ENCODE measurements around the gene NUP62.
A peak's percentile ranks its signal among the peaks of the same experiment; 100 is the strongest.

The NUP62 gene

GRCh38 chr19:49951806-49952478, 22.6 kb upstream of the NUP62 start:
- no peak for DNase-seq

- no peak for DNase-seq
These were observed 21.7 kb upstream of the NUP62 start for GRCh38 chr19:49950956-49951526.

GRCh38 chr19:49950590-49950948, 21.3 kb upstream of the NUP62 start:
- DNase-seq = no peak

- no peak for DNase-seq
These were observed 20.7 kb upstream of the NUP62 start for GRCh38 chr19:49949742-49950589.

- DNase-seq = no peak
These were observed 17.1 kb upstream of the NUP62 start for GRCh38 chr19:49946415-49946814.

- peak; percentile 22 to 75 (median 55) for DNase-seq
These were observed 15.3 kb upstream of the NUP62 start for GRCh38 chr19:49944567-49944966.

GRCh38 chr19:49940482-49940791, 11.1 kb upstream of the NUP62 start:
- DNase-seq = no peak

- peak in 1 of 4 experiments; percentile 25 for DNase-seq
These were observed 10.6 kb upstream of the NUP62 start for GRCh38 chr19:49939721-49940481.

GRCh38 chr19:49938662-49939061, 9.4 kb upstream of the NUP62 start:
- DNase-seq = no peak

GRCh38 chr19:49937750-49938381, 8.6 kb upstream of the NUP62 start:
- DNase-seq = peak; percentile 80 to 91 (median 90)

- no peak for DNase-seq
These were observed 7.2 kb upstream of the NUP62 start for GRCh38 chr19:49936549-49936948.

- DNase-seq = peak in 1 of 4 experiments; percentile 5
These were observed 4.3 kb upstream of the NUP62 start for GRCh38 chr19:49933643-49934042.

- DNase-seq = peak in 1 of 4 experiments; percentile 2
These were observed 3.4 kb upstream of the NUP62 start for GRCh38 chr19:49932731-49933131.

- no peak for DNase-seq
These were observed 2.7 kb upstream of the NUP62 start for GRCh38 chr19:49932041-49932451.

GRCh38 chr19:49931293-49932040, 2.2 kb upstream of the NUP62 start:
- DNase-seq = no peak

- peak in 2 of 4 experiments; percentile 21 to 30 for DNase-seq
These were observed 1.2 kb upstream of the NUP62 start for GRCh38 chr19:49930483-49931011.

- peak; percentile 93 to 97 (median 95) for DNase-seq
These were observed 543 bp upstream of the NUP62 start for GRCh38 chr19:49929611-49930482.

GRCh38 chr19:49927526-49928264, 1.6 kb downstream of the NUP62 start:
- peak in 1 of 4 experiments; percentile 3 for DNase-seq

- DNase-seq = no peak
These were observed 2.8 kb downstream of the NUP62 start for GRCh38 chr19:49926515-49926914.

- DNase-seq = no peak
These were observed 3.8 kb downstream of the NUP62 start for GRCh38 chr19:49925486-49925885.

Measured in suppressor macrophage (primary cell).